ENCODE measurements around the gene SYF2. TPM values are rescaled to one million over a fixed set of nuclear protein-coding genes. Genes with fewer than 3 reads are reported as not detected.

SYF2 gene
- total and polyA plus RNA-seq, 2 of the 4 experiments (the other 2 are of a cell fraction) = 8.6 to 19.5 TPM

DNA sequence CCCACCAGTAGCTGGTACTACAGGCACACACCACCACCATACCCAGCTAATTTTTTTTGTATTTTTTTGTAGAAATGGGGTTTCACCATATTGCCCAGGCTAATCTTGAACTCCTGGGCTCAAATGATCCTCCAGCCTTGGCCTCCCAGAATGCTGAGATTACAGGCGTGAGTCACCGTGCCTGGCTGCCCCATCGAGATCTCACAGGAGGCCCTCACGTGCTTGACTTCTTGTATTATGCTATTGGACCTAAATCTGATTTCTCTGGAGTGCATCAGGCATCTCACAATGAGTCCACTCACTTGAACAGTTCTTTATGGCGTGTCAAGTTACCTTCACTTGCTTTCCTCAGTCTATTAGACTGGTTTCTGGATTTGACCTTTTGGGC lies 24.3 kb upstream of the SYF2 start:
- Histone ChIP-seq H3K14ac (replicated peaks; ENCODE audit: low read depth, low read length) (peak overlapping the region; percentile 57; the same call in 1 of the 2 replicates), H2BK20ac (ENCODE audit: low read depth, low read length) (peak overlapping the region; percentile 49), H3K27ac (ENCODE audit: insufficient read depth, low read length) (no peak overlapping the region), H3K9me3 (ENCODE audit: control insufficient read depth, insufficient read depth, low read length) (no peaks in the 10 kb centered on the region), H2AK9ac (replicated peaks; ENCODE audit: low read depth, low read length, poor library complexity) (no peak overlapping the region), H4K20me1 (ENCODE audit: insufficient read depth, low read length) (no peaks in the 10 kb centered on the region), H3K79me1 (ENCODE audit: low read depth in 1 of 2, low read length in 2 of 2) (peaks cover 21 to 54% of the 10 kb centered on the region in 2 experiments), H4K8ac (ENCODE audit: low read depth in 2 of 2, low read length in 2 of 2) (0 out of 4 replicates have a peak overlapping the region, but pooled peaks of 1 of the 2 experiments have one; percentile 55), H3K23ac (ENCODE audit: low read depth, low read length) (no peak overlapping the region), H3K4ac (ENCODE audit: low read depth, low read length) (peak overlapping the region; percentile 41; the same call in 1 of the 2 replicates), H3K9ac (ENCODE audit: low read depth, low read length) (no peak overlapping the region), H3K56ac (ENCODE audit: extremely low read depth, insufficient read depth, low read length) (peak overlapping the region; percentile 14; the same call in 1 of the 2 replicates), H4K5ac (ENCODE audit: low read depth, low read length) (no peak overlapping the region), H3K36me3 (ENCODE audit: control insufficient read depth, insufficient read depth, low read length) (no peaks in the 10 kb centered on the region), H2AFZ (replicated peaks; ENCODE audit: low read length, poor library complexity) (no peak overlapping the region), H3K4me1 (ENCODE audit: control insufficient read depth, insufficient read depth, low read length) (peaks cover 6% of the 10 kb centered on the region), H3K27me3 (ENCODE audit: control insufficient read depth, insufficient read depth, low read length) (no peaks in the 10 kb centered on the region), H2AK5ac (ENCODE audit: low read depth, low read length) (peak overlapping the region; percentile 91), H3K4me3 (ENCODE audit: insufficient read depth, low read depth, low read length) (no peak overlapping the region), H3K4me2 (ENCODE audit: low read depth, low read length) (no peak overlapping the region), H2BK120ac (ENCODE audit: low read depth, low read length) (peak overlapping the region; percentile 54), H4K91ac (ENCODE audit: insufficient read depth, low read depth, low read length) (0 out of 2 replicates have a peak overlapping the region, but pooled peaks have one; percentile 5), H3K9me1 (ENCODE audit: insufficient read depth, low read length) (peaks cover 20% of the 10 kb centered on the region), H3K18ac (ENCODE audit: low read depth, low read length) (peak overlapping the region; percentile 3; the same call in 1 of the 2 replicates), H2BK15ac (ENCODE audit: low read depth, low read length) (peak overlapping the region; percentile 85; the same call in 2 of the 3 replicates), H2BK5ac (ENCODE audit: low read depth, low read length, poor library complexity, severe bottlenecking) (peak overlapping the region; percentile 76)
- in situ Hi-C loops (cut with MboI; ENCODE audit: low sequenced_read_pairs) (no loop called here), intact Hi-C loops (cut with micrococcal nuclease) (no loop called here), dilution Hi-C loops (cut with HindIII; ENCODE audit: low sequenced_read_pairs, unreplicated experiment) (no loop called here)
- ChIA-PET CTCF (no interaction called here), POLR2A (ENCODE audit: unreplicated experiment) (no interaction called here)
- BruUV-seq (replicated peaks) = no TSS peak
- DNase-seq = no peak
- no peak for ATAC-seq (ENCODE audit: low read depth)
- TF ChIP-seq ELK1 (IDR thresholded peaks at IDR 0.05; ENCODE audit: borderline replicate concordance, low read depth, low read length) (no peak), MXI1 (IDR thresholded peaks at IDR 0.05; ENCODE audit: borderline replicate concordance, low read depth, low read length) (no peak), CHD1 (IDR thresholded peaks at IDR 0.05; ENCODE audit: low read depth, low read length) (no peak), RAD21 (IDR thresholded peaks at IDR 0.05; ENCODE audit: low read length) (no peak), RFX5 (IDR thresholded peaks at IDR 0.05; ENCODE audit: low read depth, low read length) (no peak), BHLHE40 (IDR thresholded peaks at IDR 0.05; ENCODE audit: low read depth, low read length) (no peak), POLR2A (IDR thresholded peaks at IDR 0.05; ENCODE audit: low read depth, low read length) (no peak), MAFK (IDR thresholded peaks at IDR 0.05; ENCODE audit: low read depth, low read length) (no peak), SMC3 (IDR thresholded peaks at IDR 0.05; ENCODE audit: low read depth, low read length) (no peak), CEBPB (IDR thresholded peaks at IDR 0.05; ENCODE audit: low read depth, low read length) (no peak), MAZ (IDR thresholded peaks at IDR 0.05; ENCODE audit: borderline replicate concordance, low read depth, low read length) (no peak), FOS (IDR thresholded peaks at IDR 0.05; ENCODE audit: low read depth, low read length) (no peak)
- TF ChIP-seq, protein P1, sequence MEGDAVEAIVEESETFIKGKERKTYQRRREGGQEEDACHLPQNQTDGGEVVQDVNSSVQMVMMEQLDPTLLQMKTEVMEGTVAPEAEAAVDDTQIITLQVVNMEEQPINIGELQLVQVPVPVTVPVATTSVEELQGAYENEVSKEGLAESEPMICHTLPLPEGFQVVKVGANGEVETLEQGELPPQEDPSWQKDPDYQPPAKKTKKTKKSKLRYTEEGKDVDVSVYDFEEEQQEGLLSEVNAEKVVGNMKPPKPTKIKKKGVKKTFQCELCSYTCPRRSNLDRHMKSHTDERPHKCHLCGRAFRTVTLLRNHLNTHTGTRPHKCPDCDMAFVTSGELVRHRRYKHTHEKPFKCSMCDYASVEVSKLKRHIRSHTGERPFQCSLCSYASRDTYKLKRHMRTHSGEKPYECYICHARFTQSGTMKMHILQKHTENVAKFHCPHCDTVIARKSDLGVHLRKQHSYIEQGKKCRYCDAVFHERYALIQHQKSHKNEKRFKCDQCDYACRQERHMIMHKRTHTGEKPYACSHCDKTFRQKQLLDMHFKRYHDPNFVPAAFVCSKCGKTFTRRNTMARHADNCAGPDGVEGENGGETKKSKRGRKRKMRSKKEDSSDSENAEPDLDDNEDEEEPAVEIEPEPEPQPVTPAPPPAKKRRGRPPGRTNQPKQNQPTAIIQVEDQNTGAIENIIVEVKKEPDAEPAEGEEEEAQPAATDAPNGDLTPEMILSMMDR (conservative IDR thresholded peaks at IDR 0.05; ENCODE audit: low read depth, low read length) = no peak
- 100% methylated on average over 4 of the region's 5 CpGs; no CpG with 5 or more reads in 1 of the 2 experiments for WGBS, 2 experiments (ENCODE audit: extremely low coverage in 2 of 2, insufficient read length in 1 of 2)
